ENCODE results near the gene TMEM132C. TPM values are rescaled to one million over a fixed set of nuclear protein-coding genes. Genes with fewer than 3 reads are reported as not detected.

TMEM132C gene
- total RNA-seq, 1 donor from 2014 or later, result 0.64 TPM

DNA sequence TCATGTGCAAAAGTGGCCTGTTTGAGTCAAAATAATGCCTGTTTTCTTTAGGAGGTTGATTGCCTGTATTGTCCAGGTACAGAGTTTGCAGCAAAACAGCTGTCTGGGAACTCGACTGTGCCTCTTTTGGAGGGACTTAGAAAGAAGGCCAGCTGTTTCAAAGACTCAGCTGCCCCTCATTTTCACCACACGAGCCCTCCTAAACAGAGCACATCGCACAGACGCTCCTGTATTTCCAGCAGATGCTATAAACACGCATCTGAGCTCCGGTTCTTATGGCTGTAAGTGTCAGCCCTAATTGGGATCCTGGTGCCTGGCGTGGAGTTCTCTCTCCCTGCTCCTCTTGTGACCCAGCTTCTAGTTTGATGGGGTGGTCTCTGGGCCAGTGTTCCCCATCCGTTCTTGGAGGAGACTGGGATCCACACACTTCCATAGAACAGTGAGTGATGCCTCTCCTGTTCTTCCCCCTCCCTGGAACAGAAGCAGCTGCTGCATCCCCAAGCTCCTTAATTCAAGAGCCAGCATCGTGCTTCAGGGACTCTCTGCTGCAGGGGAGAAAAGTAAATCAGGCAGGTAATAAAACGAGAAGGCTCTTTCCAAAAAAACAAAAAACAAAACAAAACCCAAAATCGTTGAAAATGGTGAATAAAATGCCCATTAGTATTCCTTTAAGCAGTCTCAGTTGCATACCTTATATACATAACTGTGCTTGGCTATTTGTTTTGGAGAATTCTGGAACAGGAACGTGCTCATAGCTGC lies 287.8 kb downstream of the TMEM132C start:
- ATAC-seq (no peak), DNase-seq (no peak)
- Histone ChIP-seq H3K36me3 (no peaks in the 10 kb centered on the region), H3K27me3 (peaks cover 14% of the 10 kb centered on the region), H3K27ac (no peak overlapping the region), H3K4me3 (no peak overlapping the region), H3K4me1 (no peaks in the 10 kb centered on the region), H3K9me3 (no peaks in the 10 kb centered on the region)
- intact Hi-C loops (cut with DNase I), result no loop called here
- TF ChIP-seq, protein P1, sequence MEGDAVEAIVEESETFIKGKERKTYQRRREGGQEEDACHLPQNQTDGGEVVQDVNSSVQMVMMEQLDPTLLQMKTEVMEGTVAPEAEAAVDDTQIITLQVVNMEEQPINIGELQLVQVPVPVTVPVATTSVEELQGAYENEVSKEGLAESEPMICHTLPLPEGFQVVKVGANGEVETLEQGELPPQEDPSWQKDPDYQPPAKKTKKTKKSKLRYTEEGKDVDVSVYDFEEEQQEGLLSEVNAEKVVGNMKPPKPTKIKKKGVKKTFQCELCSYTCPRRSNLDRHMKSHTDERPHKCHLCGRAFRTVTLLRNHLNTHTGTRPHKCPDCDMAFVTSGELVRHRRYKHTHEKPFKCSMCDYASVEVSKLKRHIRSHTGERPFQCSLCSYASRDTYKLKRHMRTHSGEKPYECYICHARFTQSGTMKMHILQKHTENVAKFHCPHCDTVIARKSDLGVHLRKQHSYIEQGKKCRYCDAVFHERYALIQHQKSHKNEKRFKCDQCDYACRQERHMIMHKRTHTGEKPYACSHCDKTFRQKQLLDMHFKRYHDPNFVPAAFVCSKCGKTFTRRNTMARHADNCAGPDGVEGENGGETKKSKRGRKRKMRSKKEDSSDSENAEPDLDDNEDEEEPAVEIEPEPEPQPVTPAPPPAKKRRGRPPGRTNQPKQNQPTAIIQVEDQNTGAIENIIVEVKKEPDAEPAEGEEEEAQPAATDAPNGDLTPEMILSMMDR (IDR thresholded peaks at IDR 0.05), result no peak

DNA sequence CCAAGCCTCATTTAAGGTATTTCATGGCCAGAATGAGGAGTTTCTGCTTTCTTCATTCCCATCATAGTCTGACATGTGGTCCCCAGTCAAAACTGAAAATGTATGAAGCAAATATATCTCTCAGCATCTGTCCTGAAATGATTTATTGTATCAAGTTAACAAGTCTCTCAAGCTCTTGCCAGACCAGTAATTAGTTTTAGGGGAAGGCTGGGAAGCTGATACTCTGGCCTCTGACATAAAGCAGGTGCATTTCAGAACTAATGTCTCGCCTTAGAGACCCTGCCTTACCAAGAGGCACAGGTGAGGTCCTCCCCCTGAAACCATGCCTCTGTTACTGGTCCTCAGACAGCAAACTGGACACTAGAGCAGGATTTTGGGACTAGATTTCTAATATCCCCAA lies 290.3 kb downstream of the TMEM132C start:
- Histone ChIP-seq H3K9me3 (no peaks in the 10 kb centered on the region), H3K27me3 (peaks cover 8% of the 10 kb centered on the region), H3K27ac (no peak overlapping the region), H3K36me3 (no peaks in the 10 kb centered on the region), H3K4me3 (no peak overlapping the region), H3K4me1 (no peaks in the 10 kb centered on the region)
- no peak for DNase-seq
- intact Hi-C loops (cut with DNase I), result no loop called here
- ATAC-seq, result no peak
- TF ChIP-seq, protein P1 (IDR thresholded peaks at IDR 0.05), result no peak

DNA sequence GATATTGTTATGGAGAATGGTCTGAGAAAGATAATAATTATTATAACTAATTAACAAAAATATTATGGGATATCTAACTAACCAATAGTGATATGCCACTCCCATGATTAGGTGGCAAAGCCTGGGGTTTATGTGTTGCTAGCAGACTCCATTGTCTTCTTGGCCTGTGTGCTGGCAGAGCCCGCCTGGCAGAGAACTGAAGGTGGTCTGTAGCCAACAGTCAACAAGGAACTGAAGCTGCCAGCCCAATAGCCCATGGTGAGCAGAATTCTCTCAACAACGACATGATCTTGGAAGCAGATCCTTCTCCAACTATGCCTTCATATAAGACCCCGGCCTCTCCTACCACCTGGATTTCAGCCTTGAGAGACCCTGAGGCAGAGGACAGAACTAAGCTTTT lies 298.0 kb downstream of the TMEM132C start:
- ATAC-seq, result no peak
- no peaks in the 10 kb centered on the region for H3K9me3 ChIP-seq
- no peaks in the 10 kb centered on the region for H3K27me3 ChIP-seq
- no peak for DNase-seq
- intact Hi-C loops (cut with DNase I), result no loop called here
- H3K4me3 ChIP-seq, result no peak overlapping the region
- H3K4me1 ChIP-seq, result no peaks in the 10 kb centered on the region
- TF ChIP-seq, protein P1 (IDR thresholded peaks at IDR 0.05), result no peak
- H3K27ac ChIP-seq, result no peak overlapping the region
- H3K36me3 ChIP-seq, result no peaks in the 10 kb centered on the region

DNA sequence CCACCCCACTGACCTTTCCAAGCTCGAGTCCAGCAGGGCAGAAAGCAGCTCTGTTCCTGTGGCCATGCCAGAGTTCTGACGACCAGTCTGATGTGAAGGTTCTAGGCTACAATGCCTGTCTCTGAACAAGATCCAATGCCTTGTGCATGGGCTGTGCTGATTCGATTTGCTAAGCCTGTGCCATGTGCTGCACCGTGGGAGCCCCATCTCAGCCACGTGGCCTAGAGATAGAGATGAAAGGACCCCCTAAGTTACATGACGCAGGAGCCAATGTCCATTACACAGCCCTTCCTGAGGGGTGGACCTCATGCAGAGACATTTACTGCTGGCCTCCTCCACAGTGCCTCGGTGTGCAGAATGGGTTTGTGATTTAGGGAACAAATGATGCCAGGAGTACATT lies 300.8 kb downstream of the TMEM132C start:
- intact Hi-C loops (cut with DNase I), result no loop called here
- no peak for ATAC-seq
- TF ChIP-seq, protein P1 (IDR thresholded peaks at IDR 0.05), result no peak

DNA sequence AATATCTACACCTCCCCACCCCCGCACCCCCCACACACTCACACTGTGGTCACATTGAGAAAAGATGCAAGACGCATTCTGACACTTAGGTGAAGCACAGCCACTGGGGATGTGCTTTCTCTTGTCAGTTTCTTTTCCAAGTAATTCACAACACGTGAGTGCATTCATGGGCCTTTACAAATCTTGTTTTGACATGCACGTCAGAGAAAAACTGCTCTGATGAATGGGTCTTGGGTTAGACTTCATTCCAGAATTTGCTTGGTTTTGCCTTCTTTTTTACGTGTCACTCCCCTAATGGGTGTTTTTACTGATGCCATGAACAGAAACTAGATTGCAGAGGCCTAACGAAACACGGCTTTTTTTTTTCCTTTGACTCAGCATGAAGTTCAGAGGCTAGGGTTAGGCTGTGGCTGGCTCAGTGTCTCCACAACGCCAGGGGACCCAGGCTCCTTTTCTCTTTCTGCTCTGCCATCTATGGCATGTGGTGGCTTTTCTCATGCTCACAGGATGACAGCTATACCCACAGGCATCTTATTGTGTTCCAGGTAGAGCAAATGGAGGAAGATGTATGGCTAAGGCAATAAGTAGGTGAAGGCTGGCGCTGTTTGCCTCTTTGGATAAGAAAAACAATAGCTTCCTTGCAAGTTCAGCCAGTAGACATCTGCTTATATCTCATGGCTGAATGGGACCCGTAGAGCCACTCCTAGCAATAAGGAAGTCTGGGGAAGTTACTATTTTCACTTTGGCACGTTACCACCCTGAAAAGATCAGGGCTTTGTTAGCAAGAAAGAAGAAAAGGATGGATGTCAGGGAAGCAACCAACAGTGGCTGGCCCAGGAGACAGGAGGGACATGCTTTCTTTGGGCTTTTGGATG lies 303.5 kb downstream of the TMEM132C start:
- DNase-seq, result no peak
- Histone ChIP-seq H3K27me3 (no peaks in the 10 kb centered on the region), H3K4me1 (no peaks in the 10 kb centered on the region), H3K9me3 (no peaks in the 10 kb centered on the region), H3K27ac (no peak overlapping the region), H3K36me3 (no peaks in the 10 kb centered on the region), H3K4me3 (no peak overlapping the region)
- no peak for ATAC-seq
- intact Hi-C loops (cut with DNase I), result no loop called here
- TF ChIP-seq, protein P1 (IDR thresholded peaks at IDR 0.05), result no peak

More for the DNA sequence above, 300.8 kb downstream of the TMEM132C start:
- Histone ChIP-seq H3K27me3 (no peaks in the 10 kb centered on the region), H3K27ac (no peak overlapping the region), H3K4me3 (no peak overlapping the region), H3K9me3 (no peaks in the 10 kb centered on the region), H3K36me3 (no peaks in the 10 kb centered on the region), H3K4me1 (no peaks in the 10 kb centered on the region)
- no peak for DNase-seq

All from upper lobe of right lung (tissue), 1 donor.